NAMALWA (cell line): Measurements from ENCODE around the gene STX3.
"Not testable (repeated sequence)": the region's sequence is repeated elsewhere in the genome, so short reads cannot be mapped to it uniquely, and the experiment has no call there.

Source experiments
- DNase-seq: peaks from one replicate; pipeline ENCODE4 v3.0.0-alpha.2; 2015; ENCODE audit warnings: low spot score

The STX3 gene

DNA sequence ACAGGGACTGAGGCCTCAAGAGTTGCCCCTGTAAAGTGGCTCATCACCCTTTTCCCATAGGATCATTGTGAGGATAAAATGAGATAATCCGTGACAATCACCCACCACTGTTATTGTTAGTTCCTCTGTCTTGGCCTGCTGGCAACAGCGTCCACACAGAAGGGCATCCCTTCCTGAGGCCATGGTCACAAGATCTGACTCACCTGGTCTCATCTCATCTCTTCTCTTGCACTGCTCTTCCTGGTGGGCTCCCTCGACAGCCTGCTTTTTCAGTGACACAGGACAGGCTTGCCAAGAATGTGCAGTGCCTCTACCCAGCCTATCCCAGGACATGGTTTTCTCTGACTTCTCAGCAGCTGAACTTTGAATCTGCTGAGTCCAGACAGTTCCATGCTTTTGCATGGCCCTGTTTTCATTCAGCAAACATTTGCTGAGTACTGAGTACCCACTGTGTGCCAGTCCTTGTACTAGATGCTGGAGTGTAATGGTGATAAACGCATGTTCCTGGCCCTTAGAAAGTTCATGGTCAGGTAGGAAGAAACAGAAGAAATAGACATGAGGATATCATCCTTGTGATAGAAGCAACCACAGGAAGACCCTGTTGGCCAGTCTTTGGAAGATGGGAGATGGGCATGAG is 3.3 kb downstream of the STX3 start:
- no peak for DNase-seq

DNA sequence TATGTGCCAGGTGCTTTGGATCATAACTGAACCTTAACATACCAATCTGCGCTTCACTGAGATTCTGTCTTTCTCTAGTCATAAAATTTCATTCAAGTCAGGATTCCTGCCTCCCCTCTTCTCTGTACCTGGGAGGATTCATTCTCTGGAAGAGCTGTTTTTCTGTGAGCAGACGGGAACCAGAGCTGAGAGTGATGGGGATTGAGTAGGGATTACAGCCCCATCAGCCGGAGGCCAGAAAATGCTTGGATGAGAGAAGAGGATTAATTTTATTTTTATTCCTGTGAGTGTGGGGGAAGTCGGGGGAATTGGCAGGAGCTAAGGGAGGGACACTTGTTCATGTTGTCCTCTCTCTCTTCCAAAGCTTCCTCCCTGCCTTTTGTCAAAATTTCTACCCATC is 4.7 kb downstream of the STX3 start:
- no peak for DNase-seq

DNA sequence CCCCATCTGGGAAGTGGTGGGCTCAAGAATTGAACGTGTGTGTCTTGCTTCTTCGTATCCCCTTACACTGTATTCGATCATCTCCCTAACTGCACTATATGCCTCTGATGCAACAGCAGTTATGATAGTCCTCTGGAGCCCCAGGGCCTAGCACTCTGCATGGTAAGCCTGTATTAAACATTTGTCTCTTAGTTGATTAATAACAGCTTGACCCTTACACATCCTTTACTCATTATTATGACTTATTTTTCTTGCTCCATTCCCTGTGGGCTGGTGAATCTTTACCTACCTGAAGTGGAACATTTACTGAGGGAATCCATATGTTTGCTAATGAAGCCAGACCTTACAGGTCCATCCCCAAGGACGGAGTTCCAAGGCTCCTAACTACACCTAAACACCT is 5.6 kb downstream of the STX3 start:
- DNase-seq: no peak

DNA sequence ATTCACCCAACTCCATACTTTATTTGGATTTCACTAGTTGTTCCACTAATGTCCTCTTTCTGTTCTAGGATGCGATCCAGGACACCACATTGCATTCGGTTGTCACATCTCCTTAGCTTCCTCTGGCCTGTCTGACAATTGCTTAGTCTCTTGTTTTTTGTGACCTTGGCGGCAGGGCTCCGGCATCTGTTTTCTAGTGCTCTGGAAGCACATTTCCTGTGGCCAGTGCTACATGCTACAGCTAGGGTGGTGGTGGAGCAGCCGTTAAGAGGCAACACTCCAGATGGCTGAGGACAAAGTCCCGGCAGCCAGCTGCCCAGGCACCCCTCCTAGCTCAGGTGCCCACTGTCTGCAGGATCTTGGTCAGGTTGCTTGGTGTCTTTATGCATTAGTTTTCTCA is 6.8 kb downstream of the STX3 start:
- no peak for DNase-seq

DNA sequence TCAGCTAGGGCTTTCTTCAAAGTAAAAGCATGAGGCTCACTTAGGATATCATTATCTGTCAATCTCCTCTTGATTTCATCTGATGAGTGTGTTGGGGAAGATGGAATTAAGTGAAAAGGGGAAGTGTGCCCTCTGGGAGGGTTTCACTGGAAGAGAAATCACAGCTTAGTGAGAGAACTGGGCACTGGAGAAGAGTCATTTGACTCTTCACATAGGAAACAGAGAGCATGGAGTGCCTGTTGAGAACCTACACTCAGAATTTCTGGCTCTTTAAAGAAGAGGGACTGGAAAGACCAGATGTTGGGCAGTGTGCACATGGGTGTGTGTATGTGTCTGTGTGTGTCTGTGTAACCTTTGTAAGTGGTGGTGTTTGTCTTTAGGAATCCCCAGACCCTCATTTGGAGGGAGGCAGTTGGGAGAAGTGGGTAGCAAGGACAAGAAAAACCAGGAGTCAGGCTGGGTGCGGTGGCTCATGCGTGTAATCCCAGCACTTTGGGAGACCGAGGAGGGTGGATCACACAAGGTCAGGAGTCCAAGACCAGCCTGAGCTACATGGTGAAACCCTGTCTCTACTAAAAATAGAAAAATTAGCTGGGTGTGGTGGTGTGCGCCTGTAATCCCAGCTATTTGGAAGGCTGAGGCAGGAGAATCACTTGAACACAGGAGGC is 10.0 kb downstream of the STX3 start:
- DNase-seq: no peak

DNA sequence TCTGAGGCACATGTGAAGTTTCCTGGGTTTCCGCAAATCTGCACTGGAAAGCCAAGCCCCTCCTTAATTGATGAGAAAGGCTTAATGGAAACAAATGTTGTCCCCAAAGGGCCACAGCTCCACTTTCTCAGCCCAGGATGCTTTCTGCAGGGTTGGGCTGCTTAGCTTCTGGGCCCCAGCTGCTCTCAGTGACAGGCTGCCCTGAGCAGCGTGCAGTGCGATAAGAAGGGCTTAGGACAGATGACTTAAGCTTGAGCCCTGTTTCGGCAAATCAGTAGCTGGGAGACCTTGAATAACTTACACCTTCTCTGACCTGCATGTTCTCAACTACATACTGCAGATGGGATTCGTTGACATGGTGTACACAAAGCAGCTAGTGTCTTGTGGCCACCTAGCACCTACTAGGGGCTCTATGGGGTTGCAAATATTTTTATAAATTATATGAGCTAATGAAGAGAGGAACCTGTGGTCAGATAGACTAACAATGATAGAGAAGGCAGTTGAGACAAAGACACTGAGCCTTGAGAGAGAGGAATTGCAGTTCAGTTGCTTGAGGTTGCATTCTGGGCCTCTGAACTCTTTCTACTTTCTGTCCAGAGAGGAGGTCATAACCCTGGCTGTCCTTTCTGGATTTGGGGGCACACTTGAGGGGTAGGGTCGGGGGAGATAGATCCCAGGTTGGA is 11.5 kb downstream of the STX3 start:
- DNase-seq: no peak

DNA sequence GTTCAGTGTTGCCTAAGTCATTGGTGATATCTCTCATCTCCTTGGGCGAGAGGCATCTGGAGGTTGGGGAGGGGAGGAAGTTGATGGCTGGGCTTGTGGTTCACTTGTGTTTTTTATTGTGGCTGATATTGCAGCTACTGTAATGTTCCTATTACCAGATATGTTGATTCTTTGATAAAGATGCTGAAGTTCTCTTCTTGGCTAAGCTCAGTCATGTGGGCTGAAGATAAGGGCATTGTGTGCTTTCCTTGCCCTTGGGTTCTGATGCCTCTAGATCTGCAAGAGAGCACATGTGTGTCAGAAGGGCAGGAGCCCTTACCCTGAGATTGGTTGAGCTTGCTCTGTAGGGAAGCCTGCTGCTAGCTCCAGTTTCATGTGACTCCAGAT is 12.0 kb downstream of the STX3 start:
- no peak for DNase-seq

DNA sequence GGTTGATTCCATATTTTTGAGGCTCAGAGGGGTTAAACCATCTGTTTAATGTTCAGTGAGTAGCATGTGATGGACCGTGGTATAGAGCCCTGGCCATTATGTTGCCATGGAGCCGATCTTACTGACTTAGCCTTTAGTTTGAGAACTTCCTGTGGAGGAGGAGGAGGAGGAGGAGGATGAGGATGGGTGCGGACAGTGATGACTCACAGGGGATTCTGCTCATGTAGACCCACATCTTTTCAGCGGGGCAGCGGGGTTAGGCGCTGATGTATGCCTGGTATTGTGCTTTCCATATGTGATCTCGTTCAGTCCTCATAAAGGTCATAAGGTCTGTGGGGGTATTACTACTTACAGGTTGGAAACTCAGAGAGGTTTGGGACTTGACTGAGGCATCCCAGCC is 13.9 kb downstream of the STX3 start:
- DNase-seq: no peak

DNA sequence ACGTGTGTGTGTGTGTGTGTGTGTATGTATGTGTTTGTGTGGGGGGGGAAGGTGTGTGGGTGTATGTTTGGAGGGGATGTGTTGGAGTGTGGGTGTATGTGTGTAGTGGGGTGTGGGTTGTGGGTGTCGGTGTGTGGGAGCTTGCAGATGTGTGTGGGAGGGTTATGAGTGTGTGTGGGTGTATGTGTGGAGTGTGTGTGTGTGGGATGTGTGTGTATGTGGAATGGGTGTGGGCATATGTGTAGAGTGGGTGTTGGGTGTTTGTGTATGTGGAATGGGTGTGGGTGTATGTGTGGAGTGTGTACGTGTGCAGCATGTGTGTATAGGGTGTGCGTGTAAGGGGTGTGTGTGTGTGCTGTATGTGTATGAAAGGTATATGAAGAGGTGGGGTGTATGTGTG is 14.7 kb downstream of the STX3 start:
- DNase-seq: no peak

DNA sequence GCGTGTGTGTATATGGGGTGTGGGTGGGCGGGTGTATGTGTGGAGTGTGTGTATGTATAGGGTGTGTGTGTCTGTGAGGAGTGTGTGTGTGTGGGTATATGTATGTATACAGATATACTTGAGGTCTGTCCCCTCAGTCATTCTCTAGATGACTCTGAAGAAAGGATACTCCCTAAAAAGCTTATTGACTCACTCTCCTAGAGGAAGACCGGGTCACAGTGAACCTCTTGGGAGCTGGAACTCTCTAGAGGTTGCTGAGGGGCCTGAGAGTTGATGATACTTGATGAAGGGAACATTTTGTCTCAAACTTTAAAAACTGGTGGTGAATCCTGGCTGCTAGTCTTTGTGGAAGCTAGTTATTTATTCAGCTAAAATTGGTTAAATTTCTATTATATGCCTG is 15.1 kb downstream of the STX3 start:
- no peak for DNase-seq

DNA sequence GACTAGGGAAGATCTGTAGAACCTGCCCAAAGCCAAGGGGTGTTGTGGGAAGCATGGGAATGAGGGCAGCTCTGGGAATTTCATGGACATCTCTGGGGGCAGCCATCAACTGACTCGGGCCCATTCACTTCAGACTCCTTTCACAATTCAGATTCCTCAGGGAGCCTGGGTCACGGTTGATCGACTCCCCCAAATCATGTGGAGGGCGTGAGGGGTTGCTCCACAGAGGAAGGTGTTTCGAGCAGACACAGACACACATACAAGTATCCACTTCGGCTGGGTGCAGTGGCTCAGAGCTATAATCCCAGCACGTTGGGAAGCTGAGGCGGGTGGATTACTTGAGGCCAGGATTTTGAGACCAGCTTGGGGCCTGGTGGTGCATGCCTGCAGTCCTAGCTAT is 15.7 kb downstream of the STX3 start:
- DNase-seq: no peak

DNA sequence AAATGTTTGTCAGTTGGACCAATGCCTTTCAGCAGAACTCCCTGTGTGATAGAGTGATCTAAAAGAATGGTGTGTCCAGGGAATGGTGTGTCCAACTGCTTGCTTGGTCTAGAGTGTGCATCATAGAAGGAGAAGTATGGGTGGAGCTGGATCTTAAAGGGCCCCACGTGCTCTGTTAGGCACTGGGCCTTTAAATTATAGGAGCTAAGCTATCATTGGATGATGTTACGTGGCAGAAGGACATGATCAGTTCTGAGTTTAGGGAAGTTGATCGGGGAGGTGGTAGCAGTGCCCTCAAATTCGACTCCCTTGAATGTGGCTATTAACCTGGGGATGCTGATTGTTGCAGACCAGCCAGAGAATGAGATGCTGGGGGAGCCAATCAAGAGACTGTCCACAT is 16.4 kb downstream of the STX3 start:
- no peak for DNase-seq

DNA sequence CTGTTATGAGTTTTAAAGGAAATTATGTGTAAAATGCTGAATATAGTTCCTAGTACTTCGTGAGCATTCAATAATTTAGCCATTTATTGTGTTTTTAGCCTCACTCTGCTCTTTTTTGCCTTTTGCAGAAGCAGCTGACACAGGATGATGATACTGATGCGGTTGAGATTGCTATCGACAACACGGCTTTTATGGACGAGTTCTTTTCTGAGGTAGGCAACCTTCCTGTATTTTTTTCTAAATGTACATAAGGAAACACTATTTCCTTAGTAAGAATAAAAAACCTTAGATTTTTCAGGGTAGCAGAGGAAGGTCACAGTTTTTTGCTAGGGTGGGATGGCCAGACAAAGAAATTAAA is 17.9 kb downstream of the STX3 start:
- no peak for DNase-seq

DNA sequence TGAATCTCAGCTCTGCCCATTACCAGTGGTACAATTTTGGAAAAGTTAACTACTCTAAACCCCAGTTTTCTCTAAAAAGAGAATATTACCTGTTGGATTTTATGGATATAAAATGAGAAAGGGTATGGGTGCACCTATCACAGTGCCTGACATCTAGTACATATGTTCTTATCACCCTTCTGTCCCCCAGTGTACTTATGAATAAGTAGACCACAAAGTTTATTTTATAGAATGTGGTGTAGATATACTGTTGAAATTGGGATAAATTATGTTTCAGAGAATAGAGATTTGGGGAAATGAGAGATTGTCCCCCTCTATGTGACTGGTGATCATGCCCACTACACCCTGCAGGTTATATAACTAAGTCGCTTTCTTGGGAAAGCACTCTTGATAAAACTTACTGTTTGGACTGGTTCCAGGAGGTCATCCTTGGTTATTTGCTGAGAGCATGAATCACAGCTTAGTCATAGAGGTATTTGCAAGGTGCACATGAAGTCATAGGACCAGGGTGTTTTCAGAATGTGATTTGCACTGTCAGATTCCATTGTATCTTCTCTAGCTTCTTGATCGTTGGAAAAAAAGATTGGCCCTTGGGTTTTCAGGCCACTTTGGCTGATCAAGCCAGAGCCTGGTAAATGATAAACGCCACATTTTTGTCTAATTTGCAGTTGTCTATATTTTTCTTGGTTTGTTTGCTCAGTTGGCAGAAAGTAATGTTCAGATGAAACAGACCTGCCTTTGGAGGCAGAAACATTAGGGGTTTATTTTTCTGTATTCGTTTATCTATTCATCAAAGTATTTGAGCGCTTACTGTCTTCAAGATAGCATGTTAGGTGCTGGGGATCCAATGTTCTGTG is 21.3 kb downstream of the STX3 start:
- no peak for DNase-seq

DNA sequence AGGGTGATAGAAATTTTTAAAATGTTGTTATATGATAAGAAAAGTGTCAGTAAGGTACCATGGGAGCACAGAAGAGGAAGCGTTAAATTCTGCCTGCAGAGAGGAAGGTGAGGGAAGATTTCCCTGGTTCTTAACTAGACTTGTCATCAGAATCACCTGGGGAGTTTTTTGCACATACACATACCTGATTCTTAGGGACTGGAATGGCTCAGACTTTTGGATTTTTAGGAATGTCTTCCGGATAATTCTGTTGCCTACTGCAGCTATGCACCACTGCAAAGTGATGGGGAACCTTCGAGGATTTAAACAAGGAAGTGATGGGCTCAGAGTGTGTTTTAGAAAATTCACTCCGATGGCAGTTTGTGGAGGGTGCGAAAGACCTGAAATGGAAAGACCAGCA is 21.9 kb downstream of the STX3 start:
- DNase-seq: no peak

DNA sequence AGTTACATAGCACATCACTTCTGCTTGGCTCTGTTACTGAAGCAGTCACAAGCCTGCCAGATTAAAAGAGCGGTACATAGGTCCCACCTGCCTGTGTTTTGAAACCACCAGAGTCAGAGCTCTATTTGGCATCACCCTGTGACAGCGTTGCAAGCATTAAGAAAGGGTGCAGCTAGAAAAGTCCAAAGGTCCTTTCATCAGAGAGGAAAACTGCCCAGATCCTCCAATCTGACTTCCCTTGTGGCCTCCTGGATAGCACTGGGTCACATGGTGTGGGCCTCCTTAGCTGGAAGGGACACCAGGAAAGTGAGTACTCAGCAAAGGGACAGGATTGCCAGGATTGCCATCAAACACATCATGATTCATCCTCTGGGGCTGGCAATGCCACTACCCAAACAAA is 22.9 kb downstream of the STX3 start:
- no peak for DNase-seq

DNA sequence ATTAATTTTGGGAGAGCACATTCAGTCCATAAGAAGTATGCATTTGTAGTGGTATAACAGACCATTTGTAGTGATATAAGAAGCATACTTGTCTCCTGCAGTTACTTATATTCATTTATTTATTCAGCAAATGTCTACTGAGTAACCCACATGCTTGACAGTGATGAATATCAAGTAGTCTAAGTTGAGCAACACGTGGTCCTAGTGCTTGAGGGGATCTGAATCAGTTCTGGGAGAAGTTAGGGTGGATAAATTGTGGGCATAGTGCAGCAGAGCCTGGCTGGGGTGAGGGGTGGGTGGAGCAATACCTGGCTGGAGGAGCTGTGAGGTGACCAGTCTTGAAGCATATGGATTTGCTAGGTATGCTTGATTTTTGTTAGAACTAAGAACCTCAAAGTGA is 24.3 kb downstream of the STX3 start:
- no peak for DNase-seq

DNA sequence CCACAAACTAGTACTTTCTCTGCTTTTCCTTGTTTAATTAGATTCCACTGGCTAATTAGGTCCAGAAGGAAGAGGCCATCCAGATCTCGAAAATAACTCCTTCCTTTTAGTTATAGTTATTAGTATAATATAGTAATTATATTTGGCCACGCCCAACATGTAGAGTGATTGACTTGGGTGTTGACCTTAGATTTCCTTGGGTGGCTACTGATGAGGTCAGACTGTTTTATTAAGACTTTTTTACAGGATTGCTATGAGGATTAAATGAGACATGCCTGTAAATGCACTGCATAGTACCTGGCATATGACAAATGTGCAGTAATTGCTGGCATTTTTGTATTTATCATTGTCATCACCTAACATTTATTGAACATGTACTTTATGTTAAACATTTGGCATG is 26.9 kb downstream of the STX3 start:
- DNase-seq: no peak

DNA sequence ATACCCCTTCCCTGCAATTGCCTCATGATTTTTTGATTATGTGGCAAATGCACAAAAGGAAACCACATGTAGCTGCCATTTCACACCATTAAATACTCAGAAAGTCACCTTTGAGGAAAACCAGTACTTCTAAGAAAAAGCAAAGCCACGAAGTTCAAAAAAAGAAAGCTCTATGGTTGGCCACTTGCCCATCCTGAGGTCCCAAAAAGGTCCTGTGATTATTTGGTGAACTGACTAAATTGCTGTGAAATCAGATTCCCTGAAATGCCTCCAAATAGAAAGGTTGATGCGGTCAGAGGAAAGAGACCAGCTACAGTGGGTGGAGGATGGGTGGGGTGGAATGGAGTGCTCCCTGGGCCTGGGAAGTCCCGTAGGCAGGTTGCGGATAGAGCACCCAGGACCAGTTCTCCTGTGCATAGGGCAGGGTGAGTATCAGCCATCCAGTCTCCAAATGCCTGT is 28.5 kb downstream of the STX3 start:
- no peak for DNase-seq

DNA sequence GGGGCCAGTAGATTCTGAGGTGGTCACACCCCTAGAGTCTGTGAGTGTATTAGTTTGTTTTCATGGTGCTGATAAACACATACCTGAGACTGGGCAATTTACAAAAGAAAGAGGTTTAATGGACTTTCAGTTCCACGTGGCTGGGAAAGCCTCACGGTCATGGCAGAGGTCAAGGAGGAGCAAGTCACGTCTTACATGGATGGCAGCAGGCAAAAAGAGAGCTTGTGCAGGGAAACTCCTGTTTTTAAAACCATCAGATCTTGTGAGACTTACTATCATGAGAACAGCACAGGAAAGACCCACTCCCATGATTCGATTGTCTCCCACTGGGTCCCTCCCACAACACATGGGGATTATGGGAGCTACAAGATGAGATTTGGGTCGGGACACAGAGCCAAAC is 29.3 kb downstream of the STX3 start:
- not testable (repeated sequence) for DNase-seq

DNA sequence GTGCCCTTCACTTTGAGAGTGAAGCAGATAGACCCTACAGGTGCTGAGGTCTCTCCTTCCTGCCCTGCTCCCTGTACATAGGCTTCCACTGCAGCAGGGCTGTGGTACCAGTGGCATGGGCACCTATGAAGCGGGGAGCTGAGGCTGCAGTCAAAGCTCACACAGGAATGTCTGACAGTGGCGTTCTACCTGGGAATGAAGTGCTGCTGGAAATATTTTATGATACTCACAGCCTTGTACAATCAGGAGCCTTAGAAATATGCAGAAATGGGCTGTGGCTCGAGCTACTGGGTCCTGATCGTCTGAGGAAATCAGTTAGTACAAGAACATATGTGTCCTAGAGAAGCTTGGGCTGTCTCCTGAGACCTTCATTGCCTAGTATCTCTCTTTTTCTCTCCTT is 30.6 kb downstream of the STX3 start:
- DNase-seq: no peak

DNA sequence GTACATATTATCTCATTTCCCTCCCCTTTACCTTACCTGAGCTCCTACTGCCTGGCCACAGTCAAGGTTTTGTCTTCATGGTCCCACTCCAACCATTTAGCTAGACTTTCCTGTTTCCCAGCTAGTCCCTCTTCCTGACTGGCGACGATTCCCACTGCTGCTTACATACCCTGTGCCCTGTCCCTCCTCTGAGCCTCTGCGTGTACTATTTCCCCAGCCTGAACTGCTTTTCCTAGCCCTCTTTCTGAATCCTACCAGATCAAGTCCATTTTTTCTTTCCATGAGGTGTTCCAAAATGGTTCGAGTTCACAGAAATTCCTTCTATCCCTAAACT is 32.0 kb downstream of the STX3 start:
- DNase-seq: no peak

DNA sequence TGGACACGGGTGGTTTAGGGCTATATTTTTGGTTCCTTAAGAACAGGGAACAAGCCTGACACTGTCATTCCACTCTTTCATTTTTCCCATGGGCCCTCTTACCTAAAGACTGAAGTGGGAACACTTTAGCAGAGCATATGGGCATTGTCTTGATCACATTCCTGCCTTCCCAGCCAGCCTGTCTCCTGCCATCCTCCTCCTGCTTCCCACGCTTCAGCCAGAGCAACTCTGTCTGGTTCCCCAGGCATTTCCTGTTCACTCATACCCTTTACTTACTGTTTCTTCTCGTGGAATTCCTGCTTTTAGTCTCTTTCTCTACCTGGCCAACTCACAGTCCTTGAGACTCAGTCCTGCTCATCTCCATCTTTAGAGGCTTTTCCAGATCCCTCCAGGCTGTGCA is 32.6 kb downstream of the STX3 start:
- no peak for DNase-seq
